NT2/D1 (cell line): ENCODE measurements around the gene UBE2J2.

Experiments used
- SUZ12 ChIP-seq: IDR thresholded peaks from 2 replicates; pipeline ENCODE4 v1.6.1; 2011; ENCODE audit not compliant: insufficient read length, insufficient read depth; ENCODE audit errors: extremely low read depth
- YY1 ChIP-seq: IDR thresholded peaks from 2 replicates; pipeline ENCODE4 v1.6.1; 2011; ENCODE audit not compliant: insufficient read length, insufficient read depth
- ZNF274 ChIP-seq: IDR thresholded peaks from 2 replicates; pipeline ENCODE4 v1.6.1; 2011; ENCODE audit warnings: mild to moderate bottlenecking, low read depth, low read length

DNA sequence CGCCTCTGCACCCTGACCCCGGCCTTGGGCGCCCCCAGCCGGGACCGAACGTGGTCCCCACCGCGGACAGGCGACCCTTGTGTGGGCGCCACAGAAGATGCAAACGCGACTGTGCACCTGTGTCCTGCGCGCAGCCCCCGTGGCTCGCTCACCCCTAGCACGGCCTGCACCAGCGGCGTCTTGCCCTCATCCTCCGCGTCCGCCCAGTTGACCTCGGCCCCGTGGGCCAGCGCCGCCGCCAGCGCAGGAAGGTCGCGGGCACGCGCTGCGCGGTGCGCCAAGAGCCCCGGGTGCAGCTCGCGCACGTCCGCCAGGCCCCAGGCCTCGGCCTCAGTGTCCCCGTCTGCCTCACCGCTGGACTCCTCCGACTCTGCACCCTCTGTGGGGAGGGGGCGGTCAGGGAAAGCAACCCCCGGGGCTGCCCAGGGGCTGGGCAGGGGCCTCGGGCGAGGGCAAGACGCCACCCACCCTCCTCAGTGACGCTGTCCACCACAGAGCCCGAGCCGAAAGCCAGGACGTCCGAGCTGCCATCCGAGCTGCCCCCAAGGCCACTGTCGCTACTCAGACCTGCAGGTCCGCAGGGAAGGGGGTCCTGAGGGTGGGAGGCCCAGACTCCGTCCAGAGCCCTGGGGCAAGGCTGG lies 20.7 kb upstream of the UBE2J2 start:
- no peak for TF ChIP-seq YY1
- no peak for TF ChIP-seq SUZ12
- no peak for TF ChIP-seq ZNF274
